HepG2 (cell line): ENCODE measurements around the gene TGM5. TPM values are rescaled to one million over a fixed set of nuclear protein-coding genes. Genes with fewer than 3 reads are reported as not detected.

Experiments
- ATAC-seq: fragments of 200-7000 bp; cut with Tn5 transposase; 3 replicates; pipeline ENCODE4 v1.9.1; 2020; ENCODE audit warnings: mild to moderate bottlenecking, moderate library complexity
- BruUV-seq: library from RNA; stranded (reverse); fragments of 400-500 nt; replicated peaks from 2 replicates; lab custom pipeline; 2021; lab: Mats Ljungman, UMichigan
- CTCF ChIA-PET: fragments of 300-600 bp; formaldehyde crosslinking; extraction: SDS; loops from one replicate; lab custom pipeline; 2021; ENCODE audit warnings: low total read pairs, inconsistent platforms, low intra/inter-chr PET ratio; lab: Yijun Ruan, JAX
- POLR2A ChIA-PET: fragments of 350-600 bp; sonication (Branson Sonifier 250); formaldehyde crosslinking; loops from one replicate; lab custom pipeline; 2020; ENCODE audit warnings: antibody characterized with exemption, inconsistent platforms; lab: Yijun Ruan, JAX
- DNase-seq: peaks from one replicate; pipeline ENCODE4 v3.0.0-alpha.2; 2015; ENCODE audit warnings: low spot score
- FAIRE-seq: peaks from 3 replicates; lab custom pipeline; 2011; peaks lifted over from hg19 to GRCh38; lab: Jason Lieb, UNC
- H2AFZ ChIP-seq: one replicate; pipeline ENCODE4 v1.6.1; 2011; ENCODE audit warnings: low read length, inconsistent platforms
- H3K27ac ChIP-seq: fragments of 300-600 bp; 3 replicates; pipeline ENCODE4 v1.8.0; 2011; ENCODE audit warnings: mixed run types, mild to moderate bottlenecking, mixed read lengths, low read length, inconsistent platforms; ENCODE audit not compliant: insufficient read depth; ENCODE audit errors: extremely low read length
- H3K27me3 ChIP-seq, 2 experiments: fragments of 200-600 bp in 1 of 2; 2 replicates in 1 of 2; 3 replicates in 1 of 2; pipeline versions ENCODE4 v1.6.0 to v1.8.0; 2011; ENCODE audit warnings: low read length in 2 of 2, mild to moderate bottlenecking in 2 of 2, moderate library complexity in 2 of 2, inconsistent platforms in 1 of 2; ENCODE audit not compliant: insufficient read depth in 2 of 2, control insufficient read depth in 1 of 2
- H3K36me3 ChIP-seq, 2 experiments: fragments of 200-600 bp in 1 of 2; replicated peaks in 1 of 2; 2 replicates in 1 of 2; 3 replicates in 1 of 2; pipeline versions ENCODE4 v1.5.1 to v1.8.0; 2011; ENCODE audit warnings: low read length in 2 of 2, inconsistent platforms in 1 of 2; ENCODE audit not compliant: insufficient read depth in 2 of 2, control insufficient read depth in 1 of 2
- H3K4me1 ChIP-seq: 2 replicates; pipeline ENCODE4 v1.5.1; 2012; ENCODE audit warnings: low read length, inconsistent platforms; ENCODE audit not compliant: insufficient read depth
- H3K4me2 ChIP-seq: 2 replicates; pipeline ENCODE4 v1.6.0; 2011; ENCODE audit warnings: low read depth, low read length, inconsistent platforms
- H3K4me3 ChIP-seq, 3 experiments: fragments of 200-600 bp in 1 of 3; sonication (generic), shearing (Covaris generic) in 1 of 3; replicated peaks in 1 of 3; 2 replicates each; pipeline ENCODE4 v1.5.1; 2011 to 2016; ENCODE audit warnings: low read length in 3 of 3, inconsistent platforms in 2 of 3, low read depth in 2 of 3, mild to moderate bottlenecking in 2 of 3, control low read depth in 1 of 3, mixed read lengths in 1 of 3; ENCODE audit not compliant: insufficient read depth in 1 of 3
- H3K79me2 ChIP-seq: one replicate; pipeline ENCODE4 v1.6.1; 2011; ENCODE audit warnings: low read length, inconsistent platforms; ENCODE audit not compliant: insufficient read depth
- H3K9ac ChIP-seq: 2 replicates; pipeline ENCODE4 v1.6.0; 2011; ENCODE audit warnings: mild to moderate bottlenecking, low read depth, low read length, inconsistent platforms; ENCODE audit not compliant: insufficient read depth
- H3K9me3 ChIP-seq: 2 replicates; pipeline ENCODE4 v1.5.1; 2012; ENCODE audit warnings: mild to moderate bottlenecking, low read length
- H4K20me1 ChIP-seq: 2 replicates; pipeline ENCODE4 v1.6.0; 2011; ENCODE audit warnings: inconsistent platforms, mild to moderate bottlenecking, low read length, moderate library complexity; ENCODE audit not compliant: insufficient read depth
- FOXM1 ChIP-seq: sonication (generic); formaldehyde crosslinking; IDR thresholded peaks from 2 replicates; pipeline ENCODE4 v1.5.0; 2020; ENCODE audit warnings: missing genetic modification reagents
- GZF1 ChIP-seq: sonication (generic); formaldehyde crosslinking; IDR thresholded peaks from 2 replicates; pipeline ENCODE4 v1.5.1; 2020; ENCODE audit warnings: mild to moderate bottlenecking, missing genetic modification reagents
- HOXA5 ChIP-seq: sonication (generic); formaldehyde crosslinking; IDR thresholded peaks from 2 replicates; pipeline ENCODE4 v1.4.0; 2020; ENCODE audit warnings: missing genetic modification reagents
- MXI1 ChIP-seq: IDR thresholded peaks from 3 replicates; pipeline ENCODE4 v1.6.1; 2012; ENCODE audit warnings: low read depth, low read length, inconsistent platforms, borderline replicate concordance
- NFIB ChIP-seq: sonication (generic); formaldehyde crosslinking; IDR thresholded peaks from 2 replicates; pipeline ENCODE4 v1.9.0; 2021; ENCODE audit warnings: missing genetic modification reagents, mild to moderate bottlenecking, borderline replicate concordance
- REXO4 ChIP-seq: sonication (generic); formaldehyde crosslinking; IDR thresholded peaks from 2 replicates; pipeline ENCODE4 v1.8.0; 2022; ENCODE audit warnings: missing genetic modification reagents, mild to moderate bottlenecking, borderline replicate concordance
- SOX13 ChIP-seq, 3 experiments: fragments of 450-650 bp in 1 of 3; sonication (generic) in 1 of 3; formaldehyde crosslinking in 1 of 3; IDR thresholded peaks in 2 of 3; conservative IDR thresholded peaks in 1 of 3; 2 replicates each; pipeline versions ENCODE4 v1.5.0 to v1.6.1; 2016 to 2020; ENCODE audit warnings: antibody characterized with exemption in 1 of 3, mild to moderate bottlenecking in 1 of 3, missing compliant biosample characterization in 1 of 3, missing genetic modification reagents in 1 of 3, moderate library complexity in 1 of 3
- UBTF ChIP-seq: sonication (generic); formaldehyde crosslinking; IDR thresholded peaks from 2 replicates; pipeline ENCODE4 v1.4.0; 2020; ENCODE audit warnings: mild to moderate bottlenecking, missing genetic modification reagents
- ZMYM4 ChIP-seq: sonication (generic); formaldehyde crosslinking; IDR thresholded peaks from 2 replicates; pipeline ENCODE4 v1.8.1; 2023; ENCODE audit warnings: mild to moderate bottlenecking, missing genetic modification reagents
- ZNF383 ChIP-seq: sonication (generic); formaldehyde crosslinking; IDR thresholded peaks from 2 replicates; pipeline ENCODE4 v1.4.0; 2020; ENCODE audit warnings: missing genetic modification reagents, mild to moderate bottlenecking, borderline replicate concordance
- ZNF563 ChIP-seq: sonication (generic); formaldehyde crosslinking; IDR thresholded peaks from 2 replicates; pipeline ENCODE4 v1.8.0; 2022; ENCODE audit warnings: mild to moderate bottlenecking, moderate library complexity, missing genetic modification reagents
- ZNF619 ChIP-seq: sonication (generic); formaldehyde crosslinking; IDR thresholded peaks from 2 replicates; pipeline ENCODE4 v1.4.0; 2020; ENCODE audit warnings: mild to moderate bottlenecking, missing genetic modification reagents
- ZNF777 ChIP-seq: sonication (generic); formaldehyde crosslinking; IDR thresholded peaks from 2 replicates; pipeline ENCODE4 v1.4.0; 2020; ENCODE audit warnings: missing genetic modification reagents
- WGBS: methylation state at CpG from one replicate; pipeline ENCODE4 v1.1.6; 2017; ENCODE audit warnings: low lambda C conversion rate; 5-methylcytosine and 5-hydroxymethylcytosine counted together
- in situ Hi-C: cut with HindIII; loops from 2 replicates; pipeline ENCODE4 v1.10.0; 2017; ENCODE audit warnings: low pct_unique_long_range_greater_than_20kb; ENCODE audit not compliant: extremely low pct_ligation_motif_present
- intact Hi-C: fragments of 100-400 bp; cut with micrococcal nuclease; formaldehyde crosslinking; loops from one replicate; pipeline ENCODE4 v1.10.0; 2022; ENCODE audit not compliant: unreplicated experiment
- polyA plus RNA-seq, 8 experiments: library from polyadenylated mRNA; depleted of rRNA in 3 of 8; stranded (reverse) in 7 of 8; unstranded in 1 of 8; fragments of >200 nt; fragmentation: Illumina TruSeq in 4 of 8; extraction: Trizol in 4 of 8; gene quantifications; 2 replicates each; pipeline versions ENCODE4 v1.2.1 to v1.2.3, GENCODE V29; 2011 to 2016; ENCODE audit warnings: low read depth in 4 of 8, missing spikeins in 1 of 8, mixed read lengths in 1 of 8; ENCODE audit not compliant: insufficient read depth in 1 of 8
- total RNA-seq, 5 experiments: library from RNA; depleted of rRNA; stranded (reverse); fragments of >200 nt; fragmentation: Illumina TruSeq; extraction: Trizol; gene quantifications; 2 replicates each; pipeline ENCODE4 v1.2.3, GENCODE V29; 2016; ENCODE audit warnings: low read depth in 1 of 5

TGM5 gene
- total and polyA plus RNA-seq, 2 of the 13 experiments (the other 11 are each of a cell fraction or from before 2014, with no cell fraction given): 0.18 to 0.65 TPM

- ChIA-PET CTCF (no interaction called here), POLR2A (no interaction called here)
Measured at GRCh38 chr15:43312378-43312777, 45.6 kb upstream of the TGM5 start.

GRCh38 chr15:43302205-43302817 is 35.6 kb upstream of the TGM5 start, which contains the start of gene TGM7:
Gene TGM7, minus strand, starts transcription at chr15:43302255.
- 15% methylated on average over 11 of the region's 11 CpGs for WGBS
- FAIRE-seq (no peak), ATAC-seq (no peak)
- intact Hi-C loops: no loop called here
- Histone ChIP-seq H3K4me1 (no peaks in the 10 kb centered on the region), H3K9me3 (no peaks in the 10 kb centered on the region), H2AFZ (no peak within 1 kb of the TSS), H3K4me2 (no peak within 1 kb of the TSS), H3K79me2 (no peaks in the 10 kb centered on the region), H3K36me3 (no peaks in the 10 kb centered on the region), H3K9ac (no peak within 1 kb of the TSS)
- CTCF ChIA-PET: no interaction called here
- BruUV-seq: no TSS peak
- POLR2A ChIA-PET: no interaction called here
- TF ChIP-seq MXI1: no peak
- no peak for TF ChIP-seq HOXA5 (CRISPR knock-in tag)
- TF ChIP-seq NFIB (CRISPR knock-in tag): no peak
- no peak for TF ChIP-seq GZF1
- no peak for TF ChIP-seq ZMYM4
- TF ChIP-seq ZNF383 (CRISPR knock-in tag): no peak
- TF ChIP-seq ZNF563 (CRISPR knock-in tag): no peak
- TF ChIP-seq REXO4 (CRISPR knock-in tag): no peak
- no peak for TF ChIP-seq SOX13 (IDR thresholded peaks at IDR 0.05)
- no peak for TF ChIP-seq SOX13 (CRISPR knock-in tag; conservative IDR thresholded peaks at IDR 0.05 in 1 of 2, IDR thresholded peaks at IDR 0.05 in 1 of 2)
- TF ChIP-seq ZNF777: no peak
- TF ChIP-seq, all 625 proteins: peak for 0
- no peak within 1 kb of the TSS for H3K27ac ChIP-seq
- DNase-seq: no peak
- in situ Hi-C loops: no loop called here
- peaks cover 5 to 34% of the 10 kb centered on the region in 2 experiments; a peak in 3 of 5 replicates for H3K27me3 ChIP-seq
- no peaks in the 10 kb centered on the region for H4K20me1 ChIP-seq
- no peak within 1 kb of the TSS for H3K4me3 ChIP-seq

More at GRCh38 chr15:43312378-43312777, 45.6 kb upstream of the TGM5 start:
- Histone ChIP-seq H3K9ac (no peak overlapping the region), H3K27me3 (peaks cover 0 to 25% of the 10 kb centered on the region in 2 experiments; a peak in 1 of 5 replicates), H2AFZ (no peak overlapping the region), H3K27ac (no peak overlapping the region), H3K79me2 (no peaks in the 10 kb centered on the region), H3K4me2 (no peak overlapping the region), H3K36me3 (no peaks in the 10 kb centered on the region), H3K4me1 (peaks cover 13% of the 10 kb centered on the region), H3K4me3 (no peak overlapping the region), H3K9me3 (no peaks in the 10 kb centered on the region), H4K20me1 (no peaks in the 10 kb centered on the region)
- intact Hi-C loops (no loop called here), in situ Hi-C loops (no loop called here)
- 32% methylated on average over 4 of the region's 4 CpGs for WGBS
- FAIRE-seq: no peak
- BruUV-seq: no TSS peak
- TF ChIP-seq UBTF (CRISPR knock-in tag) (no peak), FOXM1 (CRISPR knock-in tag) (no peak), ZNF619 (CRISPR knock-in tag) (no peak)
- no peak for DNase-seq
- ATAC-seq: no peak
